PC-3 (cell line): ENCODE data around the gene RBMS3. TPM values are rescaled to one million over a fixed set of nuclear protein-coding genes. Genes with fewer than 3 reads are reported as not detected.

Source experiments
- ATAC-seq: fragments of 200-7000 bp; cut with Tn5 transposase; 2 replicates; pipeline ENCODE4 v1.9.1; 2020; ENCODE audit warnings: mild to moderate bottlenecking, moderate library complexity
- BruUV-seq: library from RNA; stranded (reverse); fragments of 400-500 nt; replicated peaks from 2 replicates; lab custom pipeline; 2021; lab: Mats Ljungman, UMichigan
- CTCF ChIA-PET: fragments of 300-600 bp; sonication (Branson Sonifier 250); formaldehyde crosslinking; loops from one replicate; lab custom pipeline; 2022; ENCODE audit warnings: antibody characterized with exemption; lab: Charles Lee
- POLR2A ChIA-PET: fragments of 300-600 bp; sonication (Branson Sonifier 250); formaldehyde crosslinking; loops from one replicate; lab custom pipeline; 2022; ENCODE audit warnings: antibody characterized with exemption; ENCODE audit not compliant: unreplicated experiment; lab: Charles Lee
- DNase-seq: peaks from one replicate; pipeline ENCODE4 v3.0.0-alpha.2; 2015
- H2AFZ ChIP-seq: fragments of 300-600 bp; sonication (generic); 2 replicates; pipeline ENCODE4 v1.6.0; 2016; ENCODE audit warnings: antibody characterized with exemption, low read length
- H3F3A ChIP-seq: fragments of 300-600 bp; sonication (generic); one replicate; pipeline ENCODE4 v1.6.0; 2017; ENCODE audit warnings: antibody characterized with exemption, low read length, control low read depth, mild to moderate bottlenecking; ENCODE audit not compliant: unreplicated experiment
- H3K27ac ChIP-seq: fragments of 300-600 bp; sonication (generic); 2 replicates; pipeline ENCODE4 v1.5.1; 2016; ENCODE audit warnings: mild to moderate bottlenecking, low read length
- H3K27me3 ChIP-seq: fragments of 300-600 bp; sonication (generic); 2 replicates; pipeline ENCODE4 v1.6.1; 2016; ENCODE audit warnings: low read length, mixed read lengths
- H3K36me3 ChIP-seq: fragments of 300-600 bp; sonication (generic); 2 replicates; pipeline ENCODE4 v1.6.1; 2016; ENCODE audit warnings: low read depth, mixed run types, low read length, mixed read lengths
- H3K4me1 ChIP-seq: fragments of 300-600 bp; sonication (generic); 2 replicates; pipeline ENCODE4 v1.5.1; 2016; ENCODE audit warnings: low read length; ENCODE audit not compliant: insufficient read depth
- H3K4me2 ChIP-seq: fragments of 300-600 bp; sonication (generic); 2 replicates; pipeline ENCODE4 v1.6.0; 2016; ENCODE audit warnings: low read length
- H3K4me3 ChIP-seq: fragments of 300-600 bp; sonication (generic); 2 replicates; pipeline ENCODE4 v1.5.1; 2016; ENCODE audit warnings: mild to moderate bottlenecking, low read length, mixed read lengths
- H3K79me2 ChIP-seq: fragments of 300-600 bp; sonication (generic); 2 replicates; pipeline ENCODE4 v1.6.1; 2017; ENCODE audit warnings: low read length, mixed read lengths
- H3K9ac ChIP-seq: fragments of 300-600 bp; sonication (generic); 2 replicates; pipeline ENCODE4 v1.6.0; 2016; ENCODE audit warnings: mild to moderate bottlenecking, low read length
- H3K9me2 ChIP-seq: fragments of 300-600 bp; sonication (generic); replicated peaks from 2 replicates; pipeline ENCODE4 v1.6.1; 2016; ENCODE audit warnings: mixed run types, low read length, mixed read lengths
- H3K9me3 ChIP-seq: fragments of 300-600 bp; sonication (generic); 2 replicates; pipeline ENCODE4 v1.6.1; 2016; ENCODE audit warnings: low read length, mixed read lengths
- H4K20me1 ChIP-seq: fragments of 300-600 bp; sonication (generic); 2 replicates; pipeline ENCODE4 v1.6.1; 2016; ENCODE audit warnings: low read length, mixed read lengths
- CTCF ChIP-seq: fragments of 300-600 bp; sonication (generic); conservative IDR thresholded peaks from 2 replicates; pipeline ENCODE4 v1.5.1; 2017; ENCODE audit warnings: antibody characterized with exemption, low read depth, mild to moderate bottlenecking, low read length
- EZH2 ChIP-seq: fragments of 300-600 bp; sonication (generic); IDR thresholded peaks from one replicate; pipeline ENCODE4 v1.6.1; 2017; ENCODE audit warnings: antibody characterized with exemption, mild to moderate bottlenecking, low read length; ENCODE audit not compliant: unreplicated experiment
- EZH2phosphoT487 ChIP-seq: fragments of 300-600 bp; sonication (generic); IDR thresholded peaks from 2 replicates; pipeline ENCODE4 v1.6.1; 2018; ENCODE audit warnings: mild to moderate bottlenecking, antibody characterized with exemption, low read length, borderline replicate concordance
- intact Hi-C: fragments of 100-400 bp; cut with micrococcal nuclease; formaldehyde crosslinking; loops from 2 replicates; pipeline ENCODE4 v1.9.0; 2023
- total RNA-seq: library from RNA; depleted of rRNA; stranded (reverse); fragments of >200 nt; gene quantifications from 2 replicates; pipeline ENCODE4 v1.2.3, GENCODE V29; 2014

RBMS3 gene
- total RNA-seq, 1 experiment from 2014 or later, result 5.4 TPM

- TF ChIP-seq CTCF, result no peak
- TF ChIP-seq EZH2, result no peak
- no peak for TF ChIP-seq EZH2phosphoT487
- ChIA-PET CTCF (no interaction called here), POLR2A (interaction anchor here (0.8 kb wide), 1 partner anchor 124 kb away, joined by 8 read pairs; no protein-coding TSS in a partner anchor)
- Histone ChIP-seq H3K4me2 (no peak overlapping the region), H3K27me3 (no peaks in the 10 kb centered on the region), H3K9me3 (no peaks in the 10 kb centered on the region), H3K36me3 (no peaks in the 10 kb centered on the region), H3K9me2 (0 out of 2 replicates have a peak, but pooled peaks cover 4% of the 10 kb centered on the region), H3F3A (no peaks in the 10 kb centered on the region), H3K27ac (no peak overlapping the region), H3K4me1 (peaks cover 15% of the 10 kb centered on the region), H3K9ac (no peak overlapping the region), H3K4me3 (no peak overlapping the region), H3K79me2 (no peaks in the 10 kb centered on the region), H4K20me1 (no peaks in the 10 kb centered on the region), H2AFZ (no peak overlapping the region)
- DNase-seq, result no peak
- ATAC-seq, result no peak
- intact Hi-C loops, result no loop called here
- BruUV-seq, result no TSS peak
Observed at GRCh38 chr3:29720665-29721064, 439.8 kb downstream of the RBMS3 start.

- no TSS peak for BruUV-seq
- no peaks in the 10 kb centered on the region for H3F3A ChIP-seq
- DNase-seq (no peak), ATAC-seq (no peak)
- no peak for TF ChIP-seq EZH2
- H3K4me2 ChIP-seq, result no peak overlapping the region
- H3K79me2 ChIP-seq, result no peaks in the 10 kb centered on the region
- H2AFZ ChIP-seq, result no peak overlapping the region
- POLR2A ChIA-PET, result no interaction called here
- intact Hi-C loops, result no loop called here
- CTCF ChIA-PET, result no interaction called here
- 0 out of 2 replicates have a peak, but pooled peaks cover 4% of the 10 kb centered on the region for H3K9me2 ChIP-seq
- H3K9me3 ChIP-seq, result no peaks in the 10 kb centered on the region
- no peaks in the 10 kb centered on the region for H3K36me3 ChIP-seq
- H3K9ac ChIP-seq, result no peak overlapping the region
- peaks cover 15% of the 10 kb centered on the region for H3K4me1 ChIP-seq
- no peak overlapping the region for H3K4me3 ChIP-seq
- no peaks in the 10 kb centered on the region for H4K20me1 ChIP-seq
- no peaks in the 10 kb centered on the region for H3K27me3 ChIP-seq
- no peak overlapping the region for H3K27ac ChIP-seq
Observed at GRCh38 chr3:29721789-29722188, 440.9 kb downstream of the RBMS3 start.

- H3K9me2 ChIP-seq, result no peaks in the 10 kb centered on the region
- no peak for ATAC-seq
- H2AFZ ChIP-seq, result no peak overlapping the region
- no peak overlapping the region for H3K27ac ChIP-seq
- ChIA-PET POLR2A (no interaction called here), CTCF (no interaction called here)
- H3K27me3 ChIP-seq, result no peaks in the 10 kb centered on the region
- no peak for TF ChIP-seq EZH2
- H3K9me3 ChIP-seq, result no peaks in the 10 kb centered on the region
- no peak overlapping the region for H3K4me3 ChIP-seq
- no peaks in the 10 kb centered on the region for H4K20me1 ChIP-seq
- no TSS peak for BruUV-seq
- H3K4me2 ChIP-seq, result no peak overlapping the region
- H3K36me3 ChIP-seq, result no peaks in the 10 kb centered on the region
- no peak for DNase-seq
- H3K9ac ChIP-seq, result no peak overlapping the region
- H3F3A ChIP-seq, result no peaks in the 10 kb centered on the region
- no peaks in the 10 kb centered on the region for H3K79me2 ChIP-seq
- no peaks in the 10 kb centered on the region for H3K4me1 ChIP-seq
- intact Hi-C loops, result no loop called here
Observed at GRCh38 chr3:29731050-29731449, 450.2 kb downstream of the RBMS3 start.

GRCh38 chr3:29741231-29741630 lies 460.4 kb downstream of the RBMS3 start:
- no peaks in the 10 kb centered on the region for H3K79me2 ChIP-seq
- H3K4me2 ChIP-seq, result no peak overlapping the region
- ChIA-PET POLR2A (no interaction called here), CTCF (no interaction called here)
- intact Hi-C loops, result loop anchor here (5.0 kb wide), 1 partner anchor 661 kb away; no protein-coding TSS in a partner anchor
- no peaks in the 10 kb centered on the region for H3K36me3 ChIP-seq
- no peaks in the 10 kb centered on the region for H3K27me3 ChIP-seq
- no peaks in the 10 kb centered on the region for H3K9me3 ChIP-seq
- H2AFZ ChIP-seq, result no peak overlapping the region
- no peaks in the 10 kb centered on the region for H4K20me1 ChIP-seq
- ATAC-seq (no peak), DNase-seq (no peak)
- H3K27ac ChIP-seq, result no peak overlapping the region
- TF ChIP-seq EZH2 (no peak), EZH2phosphoT487 (no peak), CTCF (no peak)
- no peaks in the 10 kb centered on the region for H3K9me2 ChIP-seq
- H3K4me1 ChIP-seq, result no peaks in the 10 kb centered on the region
- no peaks in the 10 kb centered on the region for H3F3A ChIP-seq
- no TSS peak for BruUV-seq
- no peak overlapping the region for H3K9ac ChIP-seq
- H3K4me3 ChIP-seq, result no peak overlapping the region
